ENCODE data around the gene PPFIA3. TPM values are rescaled to one million over a fixed set of nuclear protein-coding genes. Genes with fewer than 3 reads are reported as not detected.

The PPFIA3 gene
- total RNA-seq: 1 to 10 TPM; 4.1 to 8.0 (median 6.0) TPM
- polyA plus RNA-seq: 10 to 100 TPM; 27.4 to 39.7 TPM

DNA sequence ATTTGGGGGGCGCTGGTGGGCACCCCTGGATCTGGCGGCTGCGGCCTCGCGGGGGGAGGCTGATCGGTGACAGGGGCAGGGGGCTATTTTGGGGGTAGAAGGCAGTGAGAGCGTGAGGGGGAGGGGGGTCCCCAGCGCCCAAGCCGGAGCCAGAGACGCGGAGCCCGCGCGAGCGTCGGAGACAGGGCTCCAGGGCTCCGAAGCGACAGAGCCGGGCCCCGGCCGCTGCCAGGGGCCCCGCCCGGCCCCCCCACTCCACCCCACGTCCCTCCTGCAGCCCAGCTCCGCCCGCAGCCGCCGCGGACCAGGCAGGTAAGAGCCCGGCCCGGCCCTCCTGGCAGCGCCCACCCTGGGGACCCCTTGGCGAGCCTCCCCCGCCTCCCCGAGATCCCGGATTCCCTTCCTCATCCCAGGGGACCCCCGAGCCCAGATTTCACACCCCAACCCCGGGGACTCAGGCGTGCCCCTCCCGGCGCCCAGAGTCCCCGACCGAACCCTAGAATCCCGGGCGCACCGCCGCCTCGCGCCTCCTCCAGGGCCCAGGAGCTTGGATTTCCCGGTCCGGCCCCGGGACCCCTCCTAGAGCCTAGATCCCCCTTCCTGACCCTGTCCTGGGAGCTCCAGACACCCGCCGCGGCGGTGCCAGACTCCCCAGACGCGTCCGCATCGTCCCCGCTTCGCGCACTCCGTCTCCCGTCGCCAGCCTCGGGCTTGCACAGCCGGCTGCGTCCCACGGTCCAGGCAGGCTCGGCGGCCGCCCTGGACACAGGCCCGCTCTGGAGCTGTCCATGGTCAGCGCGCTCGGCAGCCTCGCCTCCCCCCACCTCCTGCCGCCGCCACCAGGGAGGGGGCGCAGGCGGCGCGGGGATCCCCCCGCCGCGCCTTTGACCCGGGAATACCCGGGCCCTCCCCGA lies at the start of gene PPFIA3:
PPFIA3 (plus strand) TSS at position 134 of the 914 bp plus-strand sequence. CDS start 8,330 bp downstream, outside the sequence.
- Histone ChIP-seq H3K36me3 (no peaks in the 10 kb centered on the region), H3K4me3 (peak within 1 kb of the TSS; percentile 47 to 71 (median 59)), H3K27me3 (no peaks in the 10 kb centered on the region), H3K4me1 (peaks cover 0 to 10% (median 9%) of the 10 kb centered on the region in 3 donors), H3K27ac (peak within 1 kb of the TSS; percentile 97 to 100 (median 99)), H3K9me3 (no peaks in the 10 kb centered on the region)
- FAIRE-seq (no peak), DNase-seq (peak; percentile 77 to 97 (median 89)), ATAC-seq (peak; percentile 64 to 75 (median 72))
- 1% methylated on average over 50 to 90 of the region's 90 CpGs for WGBS, 2 donors
- TF ChIP-seq, protein P1, sequence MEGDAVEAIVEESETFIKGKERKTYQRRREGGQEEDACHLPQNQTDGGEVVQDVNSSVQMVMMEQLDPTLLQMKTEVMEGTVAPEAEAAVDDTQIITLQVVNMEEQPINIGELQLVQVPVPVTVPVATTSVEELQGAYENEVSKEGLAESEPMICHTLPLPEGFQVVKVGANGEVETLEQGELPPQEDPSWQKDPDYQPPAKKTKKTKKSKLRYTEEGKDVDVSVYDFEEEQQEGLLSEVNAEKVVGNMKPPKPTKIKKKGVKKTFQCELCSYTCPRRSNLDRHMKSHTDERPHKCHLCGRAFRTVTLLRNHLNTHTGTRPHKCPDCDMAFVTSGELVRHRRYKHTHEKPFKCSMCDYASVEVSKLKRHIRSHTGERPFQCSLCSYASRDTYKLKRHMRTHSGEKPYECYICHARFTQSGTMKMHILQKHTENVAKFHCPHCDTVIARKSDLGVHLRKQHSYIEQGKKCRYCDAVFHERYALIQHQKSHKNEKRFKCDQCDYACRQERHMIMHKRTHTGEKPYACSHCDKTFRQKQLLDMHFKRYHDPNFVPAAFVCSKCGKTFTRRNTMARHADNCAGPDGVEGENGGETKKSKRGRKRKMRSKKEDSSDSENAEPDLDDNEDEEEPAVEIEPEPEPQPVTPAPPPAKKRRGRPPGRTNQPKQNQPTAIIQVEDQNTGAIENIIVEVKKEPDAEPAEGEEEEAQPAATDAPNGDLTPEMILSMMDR (IDR thresholded peaks at IDR 0.05): no peak
- intact Hi-C loops (cut with DNase I): no loop called here

DNA sequence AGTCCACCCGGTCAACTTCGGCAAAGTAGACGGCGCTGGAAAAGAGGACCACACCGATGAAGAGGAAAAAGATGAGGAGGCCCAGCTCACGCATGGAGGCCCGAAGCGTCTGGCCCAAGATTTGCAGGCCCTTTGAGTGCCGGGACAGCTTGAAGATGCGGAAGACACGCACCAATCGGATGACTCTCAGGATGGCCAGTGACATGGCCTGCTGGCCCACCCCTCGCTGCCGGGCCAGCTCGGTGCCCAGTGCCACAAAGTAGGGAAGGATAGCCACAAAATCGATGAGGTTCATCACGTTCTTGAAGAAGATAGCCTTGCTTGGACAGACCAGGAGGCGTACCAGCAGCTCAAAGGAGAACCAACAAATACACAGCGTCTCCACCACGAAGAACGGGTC lies 48.9 kb upstream of the PPFIA3 start:
- intact Hi-C loops (cut with DNase I): no loop called here
- Histone ChIP-seq H3K4me1 (no peaks in the 10 kb centered on the region), H3K9me3 (no peaks in the 10 kb centered on the region), H3K4me3 (no peak overlapping the region), H3K27ac (no peak overlapping the region), H3K27me3 (peaks cover 0 to 16% (median 0%) of the 10 kb centered on the region in 4 donors), H3K36me3 (no peaks in the 10 kb centered on the region)
- 89 to 97% methylated on average over 21 of the region's 21 CpGs for WGBS, 2 donors
- no peak for ATAC-seq
- no peak for FAIRE-seq
- TF ChIP-seq, protein P1 (IDR thresholded peaks at IDR 0.05): no peak
- no peak for DNase-seq

DNA sequence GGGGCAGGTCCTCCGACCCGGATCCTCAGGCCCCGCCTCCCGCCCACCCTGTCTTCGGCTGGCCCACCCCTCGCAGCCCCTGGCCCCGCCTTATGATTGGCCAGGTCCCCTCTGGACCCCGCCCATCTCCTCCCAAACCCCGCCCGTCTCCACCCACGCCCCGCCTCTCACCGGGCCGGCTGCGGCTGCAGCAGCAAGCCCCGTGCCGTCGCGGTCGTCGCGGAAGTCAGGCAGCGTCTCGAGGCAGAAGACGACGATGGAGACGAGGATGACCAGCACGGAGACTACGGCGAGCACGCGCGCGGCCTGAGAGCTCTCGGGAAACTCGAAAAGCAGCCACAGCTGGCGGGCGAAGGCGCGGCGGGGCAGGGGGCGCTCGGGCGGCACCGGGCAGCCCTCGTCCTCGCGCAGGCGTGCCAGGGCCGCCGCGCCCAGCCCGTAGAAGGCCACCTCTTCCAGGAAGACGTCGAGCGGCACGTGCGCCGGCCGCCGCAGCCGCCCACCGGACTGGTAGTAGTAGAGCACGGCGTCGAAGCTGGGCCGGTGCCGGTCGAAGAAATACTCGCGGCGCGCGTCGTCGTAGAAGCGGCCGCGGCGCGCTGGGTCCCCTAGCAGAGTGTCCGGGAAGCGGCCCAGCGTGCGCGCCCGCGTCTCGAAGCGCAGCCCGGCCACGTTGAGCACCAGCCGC lies 47.3 kb upstream of the PPFIA3 start:
- ATAC-seq: no peak
- Histone ChIP-seq H3K27me3 (peaks cover 0 to 16% (median 0%) of the 10 kb centered on the region in 4 donors), H3K9me3 (no peaks in the 10 kb centered on the region), H3K4me1 (no peaks in the 10 kb centered on the region), H3K27ac (no peak overlapping the region), H3K36me3 (no peaks in the 10 kb centered on the region), H3K4me3 (no peak overlapping the region)
- DNase-seq: peak in 2 of 6 donors; percentile 51 to 76
- TF ChIP-seq, protein P1 (IDR thresholded peaks at IDR 0.05): no peak
- whole genome bisulfite sequencing, 2 donors: 7 to 8% methylated on average over 60 to 93 of the region's 93 CpGs
- no peak for FAIRE-seq
- intact Hi-C loops (cut with DNase I): no loop called here

DNA sequence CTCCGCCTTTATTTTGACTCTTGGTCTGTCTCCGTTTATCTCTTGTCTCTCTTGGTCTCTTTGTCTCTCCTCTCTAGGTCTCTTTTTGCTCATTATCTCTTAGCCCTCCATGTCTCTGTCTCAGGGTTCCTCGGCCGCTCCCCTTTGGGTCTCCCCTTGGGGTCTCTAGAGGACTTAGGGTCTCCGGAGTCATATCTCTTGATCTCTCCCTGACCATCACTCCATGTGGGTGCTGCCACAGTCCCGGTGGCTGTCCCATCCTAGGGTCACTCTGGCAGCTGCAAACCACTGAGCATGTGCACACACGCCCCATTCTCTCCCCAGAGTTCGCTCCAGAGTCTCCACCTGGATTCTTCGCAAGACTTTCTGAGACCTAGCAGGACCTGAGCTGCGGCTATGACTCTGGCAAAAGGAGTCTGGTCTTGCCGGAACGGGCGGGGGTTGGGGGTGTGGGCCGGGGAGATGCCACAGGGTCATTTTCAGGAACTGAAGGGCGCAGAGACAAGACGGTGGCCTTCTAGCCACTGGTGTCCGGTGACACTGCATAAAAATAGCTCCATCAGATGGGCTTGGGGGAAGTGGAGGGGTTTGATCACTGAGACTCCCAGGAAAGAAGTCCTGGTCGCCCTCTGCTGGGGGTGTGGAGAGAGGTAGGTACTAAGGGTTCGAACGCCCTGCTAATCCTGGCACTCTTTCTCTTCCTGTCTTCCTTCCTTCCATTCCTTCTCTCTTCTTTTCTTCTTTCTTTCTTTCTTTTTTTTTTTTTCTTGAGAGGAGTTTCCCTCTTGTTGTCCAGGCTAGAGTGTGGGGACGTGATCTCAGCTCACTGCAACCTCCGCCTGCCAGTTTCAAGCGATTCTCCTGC lies 45.6 kb upstream of the PPFIA3 start:
- intact Hi-C loops (cut with DNase I): no loop called here
- ATAC-seq: peak; percentile 32 to 64 (median 49)
- no peak for DNase-seq
- TF ChIP-seq, protein P1 (IDR thresholded peaks at IDR 0.05): no peak
- H3K27me3 ChIP-seq: peaks cover 0 to 16% (median 0%) of the 10 kb centered on the region in 4 donors
- no peak overlapping the region for H3K27ac ChIP-seq
- H3K4me3 ChIP-seq: no peak overlapping the region
- H3K36me3 ChIP-seq: no peaks in the 10 kb centered on the region
- 47 to 56% methylated on average over 23 of the region's 23 CpGs for WGBS, 2 donors
- no peak for FAIRE-seq
- no peaks in the 10 kb centered on the region for H3K4me1 ChIP-seq
- no peaks in the 10 kb centered on the region for H3K9me3 ChIP-seq
